Measurements from ENCODE around the gene AKR1E2.

AKR1E2 gene

GRCh38 chr10:4882704-4883078, 56.7 kb downstream of the AKR1E2 start:
- H3K36me3 ChIP-seq = no peaks in the 10 kb centered on the region
- H3K27ac ChIP-seq = no peak overlapping the region
- no peaks in the 10 kb centered on the region for H3K4me1 ChIP-seq
- DNase-seq = no peak
- intact Hi-C loops (cut with DNase I; ENCODE audit: low total_unique reads) = no loop called here
- no peak for TF ChIP-seq CTCF (IDR thresholded peaks at IDR 0.05)
- no peak overlapping the region for H3K4me3 ChIP-seq
- no peaks in the 10 kb centered on the region for H3K27me3 ChIP-seq
- no peaks in the 10 kb centered on the region for H3K9me3 ChIP-seq

- Histone ChIP-seq H3K27me3 (no peaks in the 10 kb centered on the region), H3K9me3 (no peaks in the 10 kb centered on the region), H3K4me1 (no peaks in the 10 kb centered on the region), H3K36me3 (no peaks in the 10 kb centered on the region), H3K4me3 (no peak overlapping the region), H3K27ac (no peak overlapping the region)
- intact Hi-C loops (cut with DNase I; ENCODE audit: low total_unique reads) = no loop called here
- no peak for DNase-seq
- no peak for TF ChIP-seq CTCF (IDR thresholded peaks at IDR 0.05)
Observed at GRCh38 chr10:4883079-4883739, 57.2 kb downstream of the AKR1E2 start.

GRCh38 chr10:4885162-4885561, 59.2 kb downstream of the AKR1E2 start:
- Histone ChIP-seq H3K27me3 (no peaks in the 10 kb centered on the region), H3K27ac (no peak overlapping the region), H3K4me3 (no peak overlapping the region), H3K36me3 (no peaks in the 10 kb centered on the region), H3K9me3 (no peaks in the 10 kb centered on the region), H3K4me1 (no peaks in the 10 kb centered on the region)
- no peak for TF ChIP-seq CTCF (IDR thresholded peaks at IDR 0.05)
- intact Hi-C loops (cut with DNase I; ENCODE audit: low total_unique reads) = no loop called here
- DNase-seq = no peak

DNA sequence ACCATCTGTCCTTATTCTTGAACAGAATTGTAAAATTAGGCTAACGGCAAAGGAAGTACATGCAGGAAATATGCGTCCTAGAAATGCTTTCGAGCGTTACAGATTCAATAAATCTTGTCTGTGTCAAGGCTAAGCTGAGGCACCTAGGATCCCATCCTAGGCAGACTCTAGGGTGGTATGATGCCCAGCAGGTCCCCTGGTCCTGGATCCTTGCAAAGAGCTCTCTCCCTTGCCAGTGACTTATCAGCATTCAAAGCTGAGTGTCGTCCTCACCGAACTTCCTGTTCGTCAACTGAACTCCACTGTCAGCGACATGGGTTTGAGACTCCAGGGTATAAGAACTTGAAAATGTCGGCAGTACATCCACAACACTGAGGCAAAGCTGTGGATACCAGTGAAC, 61.5 kb downstream of the AKR1E2 start:
- Histone ChIP-seq H3K9me3 (no peaks in the 10 kb centered on the region), H3K4me3 (no peak overlapping the region), H3K27me3 (no peaks in the 10 kb centered on the region), H3K27ac (no peak overlapping the region), H3K4me1 (no peaks in the 10 kb centered on the region), H3K36me3 (no peaks in the 10 kb centered on the region)
- TF ChIP-seq CTCF (IDR thresholded peaks at IDR 0.05) = no peak
- no peak for DNase-seq
- intact Hi-C loops (cut with DNase I; ENCODE audit: low total_unique reads) = no loop called here

- Histone ChIP-seq H3K36me3 (no peaks in the 10 kb centered on the region), H3K4me3 (no peak overlapping the region), H3K27ac (no peak overlapping the region), H3K9me3 (no peaks in the 10 kb centered on the region), H3K4me1 (no peaks in the 10 kb centered on the region), H3K27me3 (no peaks in the 10 kb centered on the region)
- no peak for DNase-seq
- intact Hi-C loops (cut with DNase I; ENCODE audit: low total_unique reads) = no loop called here
- no peak for TF ChIP-seq CTCF (IDR thresholded peaks at IDR 0.05)
Observed at GRCh38 chr10:4888236-4888635, 62.2 kb downstream of the AKR1E2 start.

DNA sequence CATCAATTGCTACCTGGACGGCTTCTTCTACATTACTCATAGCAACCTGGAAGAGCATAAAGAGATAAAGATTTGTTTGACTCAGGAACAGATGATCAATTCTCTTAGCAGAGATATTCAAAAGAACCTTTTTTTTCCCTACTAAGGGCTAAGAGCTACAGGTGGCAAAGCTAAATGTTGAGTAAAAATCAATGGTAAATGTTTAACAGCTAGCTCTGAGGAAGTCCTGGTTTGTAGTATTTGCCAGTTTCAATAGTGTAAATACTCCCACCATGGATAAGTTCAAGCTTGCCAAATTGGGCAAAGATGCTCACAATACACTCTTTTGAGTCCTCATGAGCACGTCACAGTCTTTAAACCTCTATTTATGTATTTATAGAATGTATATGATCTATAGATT, 64.0 kb downstream of the AKR1E2 start:
- intact Hi-C loops (cut with DNase I; ENCODE audit: low total_unique reads) = no loop called here
- Histone ChIP-seq H3K27me3 (no peaks in the 10 kb centered on the region), H3K27ac (no peak overlapping the region), H3K4me3 (no peak overlapping the region), H3K9me3 (no peaks in the 10 kb centered on the region), H3K36me3 (no peaks in the 10 kb centered on the region), H3K4me1 (no peaks in the 10 kb centered on the region)
- no peak for DNase-seq
- no peak for TF ChIP-seq CTCF (IDR thresholded peaks at IDR 0.05)

All from tibial artery (tissue), 4 donors.